ENCODE data around the gene ZNF442.
A peak's percentile ranks its signal among the peaks of the same experiment; 100 is the strongest.
"Not testable (repeated sequence)": the region's sequence is repeated elsewhere in the genome, so short reads cannot be mapped to it uniquely, and the experiment has no call there.

ZNF442 gene

GRCh38 chr19:12365236-12366162 is at the start of gene ZNF442:
ZNF442 (minus strand) TSS chr19:12365683; CDS start chr19:12363631, 2,052 bp downstream.
- no peak for DNase-seq

- DNase-seq = no peak
Measured at GRCh38 chr19:12411893-12412292, 46.4 kb upstream of the ZNF442 start.

DNA sequence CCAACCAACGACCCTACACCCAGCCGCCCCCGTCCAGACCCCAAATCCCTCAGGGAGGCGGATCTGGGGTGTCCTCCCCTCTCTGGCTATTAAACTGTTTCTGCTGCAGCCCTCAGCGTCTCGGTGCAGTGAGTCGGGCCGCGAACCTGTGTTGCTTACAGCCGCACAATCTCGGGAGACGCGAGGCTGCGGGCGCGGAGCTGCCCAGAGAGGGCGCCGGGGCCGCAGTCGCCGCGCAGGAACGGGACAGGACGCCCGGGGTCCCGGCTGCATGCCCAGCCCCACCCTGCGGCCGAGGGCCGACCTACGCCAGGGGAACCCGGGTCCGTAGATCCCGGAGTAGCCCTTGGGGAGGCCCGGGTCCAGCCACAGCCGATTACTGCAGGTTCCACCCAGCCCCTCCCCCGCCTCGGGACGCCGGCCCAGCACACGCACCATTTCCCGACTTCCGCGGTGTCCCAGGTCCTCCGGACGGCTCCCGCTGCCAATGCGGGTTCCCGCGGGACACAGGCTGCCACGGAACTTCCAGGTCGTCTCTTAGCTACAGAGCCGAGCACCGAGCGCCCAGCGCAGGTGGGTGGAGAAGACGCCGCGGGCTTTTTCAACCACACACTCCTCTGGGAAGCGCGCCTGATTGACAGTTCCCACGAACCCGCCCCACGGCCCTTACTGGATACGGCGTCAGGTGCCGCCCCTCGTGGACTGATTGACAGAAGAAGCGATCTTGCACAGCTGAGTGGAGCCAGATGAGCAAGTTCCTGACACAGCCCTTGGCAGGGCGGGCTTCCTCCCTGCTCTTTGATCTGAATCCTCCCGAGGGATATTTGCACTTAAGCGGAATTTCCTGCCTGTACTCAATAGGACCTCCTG is 35.4 kb upstream of the ZNF442 start, which contains the start of gene ZNF799:
ZNF799 (minus strand) TSS at position 639 of the 870 bp plus-strand sequence; CDS start at position 438, 201 bp downstream.
- peak; percentile 88 for DNase-seq

- not testable (repeated sequence) for DNase-seq
Measured at GRCh38 chr19:12399901-12400632, 34.6 kb upstream of the ZNF442 start.

GRCh38 chr19:12391148-12391547 is 25.7 kb upstream of the ZNF442 start:
- DNase-seq = not testable (repeated sequence)

DNA sequence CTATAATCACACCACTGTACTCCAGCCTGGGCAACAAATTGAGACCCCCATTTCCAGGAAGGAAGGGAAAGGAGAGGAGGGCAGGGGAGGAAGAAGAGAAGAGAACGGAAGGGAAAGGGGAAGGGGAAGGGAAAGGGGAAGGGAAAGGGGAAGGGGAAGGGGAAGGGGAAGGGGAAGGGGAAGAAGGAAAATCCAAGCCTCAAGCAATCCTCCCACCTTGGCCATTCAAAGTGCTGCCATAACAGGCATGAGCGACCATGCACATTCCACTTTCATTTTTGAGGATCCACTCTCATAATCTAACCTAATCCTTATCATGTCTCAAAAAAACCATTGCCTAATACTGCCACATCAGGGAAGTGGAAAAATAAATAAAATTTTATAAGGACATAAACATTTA is 20.9 kb upstream of the ZNF442 start:
- DNase-seq = not testable (repeated sequence)

- DNase-seq = no peak
Measured at GRCh38 chr19:12380444-12380737, 14.9 kb upstream of the ZNF442 start.

GRCh38 chr19:12379732-12380443 is 14.4 kb upstream of the ZNF442 start:
- no peak for DNase-seq

- DNase-seq = no peak
Measured at GRCh38 chr19:12374026-12374425, 8.5 kb upstream of the ZNF442 start.

- DNase-seq = no peak
Measured at GRCh38 chr19:12364391-12365235, 870 bp downstream of the ZNF442 start.

DNA sequence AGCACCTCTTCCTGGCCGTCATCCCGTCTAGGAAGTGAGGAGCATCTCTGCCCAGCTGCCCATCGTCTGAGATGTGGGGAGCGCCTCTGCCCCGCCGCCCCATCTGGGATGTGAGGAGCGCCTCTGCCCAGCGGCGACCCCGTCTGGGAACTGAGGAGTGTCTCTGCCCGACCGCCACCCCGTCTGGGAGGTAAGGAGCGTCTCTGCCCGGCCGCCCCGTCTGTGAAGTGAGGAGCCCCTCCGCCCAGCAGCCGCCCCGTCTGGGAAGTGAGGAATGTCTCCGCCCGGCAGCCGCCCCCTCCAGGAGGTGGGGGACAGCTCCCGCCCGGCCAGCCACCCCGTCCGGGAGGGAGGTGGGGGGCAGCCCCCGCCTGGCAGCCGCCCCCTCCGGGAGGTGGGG is 3.2 kb downstream of the ZNF442 start:
- DNase-seq = not testable (repeated sequence)

DNA sequence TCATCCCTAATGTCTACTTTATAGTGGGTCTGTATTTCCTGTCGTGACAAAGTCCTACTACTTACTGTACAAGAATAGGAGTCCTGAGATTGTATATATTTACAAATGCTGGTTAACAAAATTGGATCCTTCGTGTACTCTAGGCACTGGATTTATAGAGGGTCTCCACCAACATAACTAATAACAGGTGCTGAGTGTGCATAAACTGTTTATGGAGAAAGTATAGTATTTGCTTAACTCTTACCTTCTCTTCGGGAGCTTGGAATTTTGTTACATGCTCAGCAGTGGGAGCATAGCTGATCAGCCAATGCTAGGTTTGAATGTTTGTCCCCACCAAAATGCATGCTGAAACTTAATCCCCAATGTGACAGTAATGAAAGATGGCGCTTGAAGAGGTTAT is 12.1 kb downstream of the ZNF442 start:
- no peak for DNase-seq

- DNase-seq = no peak
Measured at GRCh38 chr19:12350890-12351197, 14.6 kb downstream of the ZNF442 start.

DNA sequence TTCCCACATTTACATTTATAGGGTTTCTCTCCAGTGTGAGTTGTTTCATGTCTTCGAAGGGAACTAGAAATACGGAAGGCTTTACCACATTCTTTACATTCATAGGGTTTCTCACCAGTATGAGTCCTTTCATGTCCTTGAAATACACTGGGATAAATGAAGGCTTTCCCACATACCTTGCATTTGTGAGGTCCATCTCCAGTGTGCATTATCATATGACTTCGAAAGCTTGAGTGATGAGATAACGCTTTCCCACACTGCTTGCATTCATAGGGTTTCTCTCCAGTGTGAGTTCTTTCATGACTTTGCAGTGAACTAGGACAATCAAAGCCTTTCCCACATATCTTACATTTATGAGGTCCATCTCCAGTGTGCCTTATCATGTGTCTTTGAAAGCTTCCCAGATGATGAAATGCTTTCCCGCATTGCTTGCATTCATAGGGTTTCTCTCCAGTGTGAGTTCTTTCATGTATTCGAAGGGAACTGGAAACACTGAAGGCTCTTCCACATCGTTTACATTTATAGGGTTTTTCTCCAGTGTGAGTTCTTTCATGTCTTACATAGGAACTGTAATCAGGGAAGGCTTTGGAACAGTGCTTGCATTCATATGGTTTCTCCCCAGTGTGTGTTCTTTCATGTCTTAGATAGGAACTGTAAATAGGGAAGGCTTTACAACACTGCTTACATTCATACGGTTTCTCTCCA is 15.1 kb downstream of the ZNF442 start:
- DNase-seq = no peak

DNA sequence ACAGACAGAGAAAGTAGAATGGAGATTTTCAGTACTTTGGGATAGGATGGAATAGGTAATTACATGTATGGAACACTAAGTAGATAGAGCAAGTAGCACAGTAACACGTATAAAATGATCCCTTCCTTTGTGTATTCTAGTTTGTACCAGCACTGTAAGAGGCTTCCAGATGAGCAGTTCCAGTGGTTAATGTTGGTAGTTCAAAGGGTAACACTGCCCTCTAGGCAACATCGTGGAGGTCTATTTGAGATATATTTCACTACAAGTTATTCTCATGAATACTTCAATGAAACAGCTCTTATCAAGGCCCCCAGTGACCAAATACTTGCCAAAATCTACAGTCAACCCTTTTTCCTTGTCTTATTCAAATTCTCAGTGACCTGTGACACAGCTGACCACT is 18.6 kb downstream of the ZNF442 start:
- DNase-seq = no peak

GRCh38 chr19:12345197-12345596 is 20.3 kb downstream of the ZNF442 start:
- no peak for DNase-seq

DNA sequence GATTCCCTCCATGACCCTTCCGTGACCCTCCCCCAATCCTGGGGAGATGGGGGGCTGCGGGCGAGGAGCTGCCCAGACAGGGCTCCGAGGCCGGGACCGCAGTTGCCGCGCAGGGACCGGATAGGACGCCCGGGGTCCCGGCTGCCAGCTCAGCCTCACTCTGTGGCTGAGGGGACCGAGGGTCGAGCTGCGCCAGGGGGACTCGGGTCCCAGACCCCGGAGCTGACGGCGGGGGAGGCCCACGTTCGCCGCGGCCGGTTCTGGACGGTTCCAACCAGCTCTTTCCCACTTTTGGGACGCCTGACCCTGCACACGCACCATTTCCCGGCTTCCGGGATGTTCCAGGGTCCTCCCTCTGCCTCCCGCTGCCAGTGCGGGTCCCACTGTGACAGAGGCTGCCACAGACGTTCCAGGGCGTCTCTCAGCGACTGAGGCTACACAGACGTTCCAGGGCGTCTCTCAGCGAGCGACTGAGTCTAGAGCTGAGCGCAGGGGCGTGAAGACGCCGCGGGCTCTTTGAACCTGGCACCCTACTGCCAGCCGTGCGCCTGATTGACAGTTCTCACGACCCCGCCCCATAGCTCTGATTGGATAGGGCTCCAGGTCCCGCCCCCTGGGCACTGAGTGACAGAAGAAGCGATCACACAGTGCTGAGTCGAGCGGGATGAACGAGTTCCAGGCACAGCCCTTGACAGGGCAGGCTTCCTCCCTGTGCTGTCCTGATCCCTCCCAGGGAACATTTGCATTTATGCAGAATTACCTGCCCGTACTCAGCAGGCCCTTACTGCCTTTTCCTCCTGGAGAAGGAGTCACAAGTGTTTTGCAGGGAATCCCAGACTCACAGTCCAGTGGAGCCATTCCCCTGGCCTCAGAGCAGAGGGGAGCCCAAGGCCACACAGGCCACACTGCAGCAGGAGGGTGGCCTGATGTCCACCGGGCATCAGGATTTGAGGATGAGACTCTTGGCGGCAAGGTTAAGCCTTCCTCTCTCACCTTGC is 32.0 kb downstream of the ZNF442 start, which contains the start of gene ZNF563:
ZNF563 (minus strand) TSS at position 472 of the 998 bp plus-strand sequence; CDS start at position 321, 151 bp downstream.
- DNase-seq = peak; percentile 34

DNA sequence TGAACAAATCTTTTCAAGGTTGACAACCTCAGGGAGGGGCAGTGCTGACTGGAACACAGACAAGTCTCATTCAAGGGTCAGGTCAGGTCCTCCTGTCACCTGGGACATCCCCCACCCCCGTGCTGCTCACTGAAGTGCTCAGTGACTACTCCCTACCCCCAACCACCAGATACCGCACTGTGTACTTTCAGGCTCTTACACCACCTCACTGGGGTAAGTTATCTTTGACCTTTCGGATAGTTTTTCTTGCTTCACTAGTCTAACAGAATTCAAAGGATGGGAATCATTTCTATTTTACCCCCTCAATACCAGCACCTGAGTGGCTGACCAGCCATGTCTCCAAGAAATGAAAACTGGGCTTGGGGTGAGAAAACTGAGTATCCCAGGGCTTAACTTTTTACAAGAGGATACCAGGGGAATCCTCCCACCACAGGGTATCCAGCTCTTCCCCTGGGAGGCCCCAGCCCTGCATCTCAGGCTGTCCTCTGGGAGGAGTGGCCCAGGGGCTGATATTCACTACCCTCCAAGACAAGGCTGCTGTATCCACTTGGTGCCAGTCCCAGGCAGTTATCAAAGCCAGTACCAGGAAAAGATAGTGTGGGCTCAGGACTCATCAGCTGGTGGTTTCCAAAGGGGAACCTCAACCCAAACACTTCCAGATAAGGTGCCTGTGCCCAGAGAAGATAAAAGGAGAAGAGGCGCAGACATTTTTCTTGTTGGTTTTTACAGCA is 34.1 kb downstream of the ZNF442 start:
- no peak for DNase-seq

DNA sequence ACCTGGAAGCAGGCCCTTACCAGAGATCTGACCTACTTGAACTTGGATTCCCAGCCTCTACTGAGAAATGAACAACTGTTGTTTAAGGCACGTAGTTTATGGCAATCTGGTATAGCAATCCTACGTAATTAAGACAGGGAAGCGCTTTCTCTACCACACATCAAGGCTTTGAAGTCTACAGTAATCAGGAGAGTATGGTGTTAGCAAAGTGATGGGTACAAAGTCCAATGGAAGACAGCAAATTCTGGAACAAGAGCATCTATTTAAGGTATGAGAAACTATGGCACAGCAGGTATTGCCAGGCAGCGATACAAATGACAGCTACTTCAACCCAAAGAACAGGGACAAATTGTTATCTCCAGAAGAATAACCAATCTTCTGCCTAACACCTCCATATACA is 35.1 kb downstream of the ZNF442 start:
- DNase-seq = no peak

Measured in NCI-H1436 treated with DMSO at 0.1 percent for 48 hours (cell line).